ENCODE results near the gene LY6G6F.

The LY6G6F gene

DNA sequence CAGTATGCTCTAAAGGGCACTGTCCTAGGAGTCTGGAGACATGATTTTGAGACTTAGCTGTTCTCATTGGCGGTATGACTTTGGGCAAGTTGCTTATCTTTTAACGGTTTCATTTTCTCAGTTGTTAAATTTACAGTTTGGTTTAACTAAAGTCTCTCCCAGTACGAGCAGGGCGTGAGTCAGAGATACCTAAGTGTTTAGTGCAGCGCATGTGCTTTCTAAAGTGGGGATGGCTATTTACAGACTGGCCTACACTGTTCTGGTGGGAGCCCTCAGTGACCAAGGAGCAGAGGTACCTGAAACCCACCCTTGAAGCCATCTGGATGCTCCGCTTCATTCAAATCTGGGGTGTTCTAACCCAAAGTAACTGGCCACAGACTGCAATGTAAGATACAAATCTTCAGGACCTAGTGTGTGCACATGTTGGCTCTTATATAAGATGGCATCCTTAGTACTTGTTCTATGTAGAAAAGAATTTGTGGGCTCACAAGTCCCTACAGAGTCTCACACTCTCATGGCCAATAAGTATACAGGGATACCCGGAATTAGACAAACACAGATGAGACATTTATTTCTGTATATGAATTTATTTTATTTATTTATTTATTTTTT lies 43.9 kb downstream of the LY6G6F start:
- no peaks in the 10 kb centered on the region for H3K36me3 ChIP-seq
- TF ChIP-seq, protein P1, sequence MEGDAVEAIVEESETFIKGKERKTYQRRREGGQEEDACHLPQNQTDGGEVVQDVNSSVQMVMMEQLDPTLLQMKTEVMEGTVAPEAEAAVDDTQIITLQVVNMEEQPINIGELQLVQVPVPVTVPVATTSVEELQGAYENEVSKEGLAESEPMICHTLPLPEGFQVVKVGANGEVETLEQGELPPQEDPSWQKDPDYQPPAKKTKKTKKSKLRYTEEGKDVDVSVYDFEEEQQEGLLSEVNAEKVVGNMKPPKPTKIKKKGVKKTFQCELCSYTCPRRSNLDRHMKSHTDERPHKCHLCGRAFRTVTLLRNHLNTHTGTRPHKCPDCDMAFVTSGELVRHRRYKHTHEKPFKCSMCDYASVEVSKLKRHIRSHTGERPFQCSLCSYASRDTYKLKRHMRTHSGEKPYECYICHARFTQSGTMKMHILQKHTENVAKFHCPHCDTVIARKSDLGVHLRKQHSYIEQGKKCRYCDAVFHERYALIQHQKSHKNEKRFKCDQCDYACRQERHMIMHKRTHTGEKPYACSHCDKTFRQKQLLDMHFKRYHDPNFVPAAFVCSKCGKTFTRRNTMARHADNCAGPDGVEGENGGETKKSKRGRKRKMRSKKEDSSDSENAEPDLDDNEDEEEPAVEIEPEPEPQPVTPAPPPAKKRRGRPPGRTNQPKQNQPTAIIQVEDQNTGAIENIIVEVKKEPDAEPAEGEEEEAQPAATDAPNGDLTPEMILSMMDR (IDR thresholded peaks at IDR 0.05; ENCODE audit: low read depth, low read length): no peak

DNA sequence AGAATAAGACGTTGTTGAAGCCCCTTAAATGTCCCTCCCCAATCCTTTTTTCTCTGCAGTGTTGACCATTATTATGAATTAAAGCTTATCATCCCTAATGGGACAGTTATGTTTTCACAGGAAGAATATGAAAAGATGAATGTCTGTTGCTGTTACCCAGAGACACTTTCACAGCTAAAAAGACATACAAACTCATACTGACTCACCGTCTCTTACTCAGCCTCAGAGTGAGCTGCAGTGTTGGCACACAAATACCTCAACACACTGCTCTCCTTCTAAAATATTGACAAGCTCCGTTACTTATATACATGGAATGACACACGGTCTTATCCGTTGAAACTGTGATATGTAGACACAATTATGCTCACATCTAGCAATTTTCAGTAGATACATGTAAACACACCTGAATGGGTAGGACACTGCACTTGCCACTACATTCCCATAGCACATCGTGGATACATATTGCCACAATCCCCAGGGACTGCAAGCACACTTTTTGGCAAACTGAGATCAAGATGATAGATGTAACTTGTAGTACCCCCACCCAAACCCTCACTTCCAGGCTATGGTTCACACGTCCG lies 46.2 kb downstream of the LY6G6F start:
- Histone ChIP-seq H3K9me3 (ENCODE audit: severe bottlenecking) (no peaks in the 10 kb centered on the region), H3K27ac (no peak overlapping the region), H3K4me3 (ENCODE audit: low read depth, low read length) (no peak overlapping the region), H3K27me3 (ENCODE audit: insufficient read depth, low read depth, severe bottlenecking) (no peaks in the 10 kb centered on the region), H3K36me3 (no peaks in the 10 kb centered on the region)
- no peak for DNase-seq
- TF ChIP-seq, protein P1 (IDR thresholded peaks at IDR 0.05; ENCODE audit: low read depth, low read length): no peak

More for the DNA sequence above, 43.9 kb downstream of the LY6G6F start:
- no peaks in the 10 kb centered on the region for H3K27me3 ChIP-seq (ENCODE audit: insufficient read depth, low read depth, severe bottlenecking)
- no peak for DNase-seq
- H3K27ac ChIP-seq: no peak overlapping the region
- H3K9me3 ChIP-seq (ENCODE audit: severe bottlenecking): no peaks in the 10 kb centered on the region
- no peak overlapping the region for H3K4me3 ChIP-seq (ENCODE audit: low read depth, low read length)

DNA sequence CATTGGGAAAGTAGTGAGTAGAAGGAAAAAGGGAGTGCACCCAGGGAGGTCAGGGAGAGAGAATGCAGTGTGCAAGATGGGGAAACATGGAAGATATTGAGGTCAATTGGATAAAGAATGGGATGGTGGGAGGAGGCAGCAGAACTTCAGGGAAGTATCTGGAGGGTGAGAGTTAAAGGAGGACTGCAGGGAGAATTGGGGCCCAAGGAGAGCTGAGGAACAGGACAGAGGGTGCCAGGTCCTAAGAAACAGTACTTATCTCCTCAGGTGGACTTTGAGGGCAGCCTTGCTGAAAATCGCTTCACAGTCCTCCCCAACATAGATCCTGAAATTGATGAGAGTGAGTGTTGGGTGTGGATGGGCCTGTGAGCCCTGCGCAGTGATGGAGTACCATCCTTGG lies 51.6 kb downstream of the LY6G6F start:
- TF ChIP-seq, protein P1 (IDR thresholded peaks at IDR 0.05; ENCODE audit: low read depth, low read length): no peak
- no peaks in the 10 kb centered on the region for H3K36me3 ChIP-seq
- peaks cover 6% of the 10 kb centered on the region for H3K9me3 ChIP-seq (ENCODE audit: severe bottlenecking)
- no peak overlapping the region for H3K27ac ChIP-seq
- no peaks in the 10 kb centered on the region for H3K27me3 ChIP-seq (ENCODE audit: insufficient read depth, low read depth, severe bottlenecking)
- no peak for DNase-seq
- H3K4me3 ChIP-seq (ENCODE audit: low read depth, low read length): no peak overlapping the region

Measured in WERI-Rb-1 (cell line).